ENCODE measurements around the gene PPP2R3A.

- TF ChIP-seq SIN3A (IDR thresholded peaks at IDR 0.05; ENCODE audit: borderline replicate concordance, insufficient read depth, low read length) (no peak), REST (IDR thresholded peaks at IDR 0.05; ENCODE audit: insufficient read depth in 1 of 2, low read depth in 2 of 2, low read length in 2 of 2) (no peak)
These were observed 212.3 kb downstream of the PPP2R3A start for GRCh38 chr3:136177876-136178275.
